Measurements from ENCODE around the gene FAM98B. TPM values are rescaled to one million over a fixed set of nuclear protein-coding genes. Genes with fewer than 3 reads are reported as not detected.

Gene FAM98B
- total and polyA plus RNA-seq, 2 donors from 2014 or later: 12.9 to 17.2 TPM

- no peak overlapping the region for H3K4me3 ChIP-seq (ENCODE audit: low read length in 3 of 3)
- no peak overlapping the region for H3K27ac ChIP-seq (ENCODE audit: low read depth in 2 of 2, low read length in 2 of 2)
- no peak for DNase-seq
- no peaks in the 10 kb centered on the region for H3K36me3 ChIP-seq (ENCODE audit: control insufficient read depth in 2 of 3, insufficient read depth in 3 of 3, low read length in 3 of 3)
- H3K27me3 ChIP-seq (ENCODE audit: control insufficient read depth, insufficient read depth, low read length): no peaks in the 10 kb centered on the region
- no peaks in the 10 kb centered on the region for H3K4me1 ChIP-seq (ENCODE audit: control insufficient read depth in 2 of 3, insufficient read depth in 2 of 3, low read depth in 1 of 3, low read length in 3 of 3)
- no peak for TF ChIP-seq CTCF (IDR thresholded peaks at IDR 0.05; ENCODE audit: borderline replicate concordance, extremely low read depth, insufficient read depth)
- intact Hi-C loops (cut with DNase I): no loop called here
- H3K9me3 ChIP-seq (ENCODE audit: control insufficient read depth in 2 of 3, insufficient read depth in 1 of 3, low read length in 3 of 3): no peaks in the 10 kb centered on the region
- no peak for FAIRE-seq
- no peak overlapping the region for H3K9ac ChIP-seq (ENCODE audit: low read length in 3 of 3)
Observed at GRCh38 chr15:38526158-38526557, 72.2 kb downstream of the FAM98B start.

GRCh38 chr15:38528294-38528693 is 74.4 kb downstream of the FAM98B start:
- Histone ChIP-seq H3K9ac (ENCODE audit: low read length in 3 of 3) (no peak overlapping the region), H3K4me3 (ENCODE audit: low read length in 3 of 3) (no peak overlapping the region), H3K27ac (ENCODE audit: low read depth in 2 of 2, low read length in 2 of 2) (no peak overlapping the region), H3K36me3 (ENCODE audit: control insufficient read depth in 2 of 3, insufficient read depth in 3 of 3, low read length in 3 of 3) (no peaks in the 10 kb centered on the region), H3K9me3 (ENCODE audit: control insufficient read depth in 2 of 3, insufficient read depth in 1 of 3, low read length in 3 of 3) (no peaks in the 10 kb centered on the region), H3K4me1 (ENCODE audit: control insufficient read depth in 2 of 3, insufficient read depth in 2 of 3, low read depth in 1 of 3, low read length in 3 of 3) (no peaks in the 10 kb centered on the region), H3K27me3 (ENCODE audit: control insufficient read depth, insufficient read depth, low read length) (no peaks in the 10 kb centered on the region)
- intact Hi-C loops (cut with DNase I): no loop called here
- TF ChIP-seq CTCF (IDR thresholded peaks at IDR 0.05; ENCODE audit: borderline replicate concordance, extremely low read depth, insufficient read depth): no peak
- FAIRE-seq (no peak), DNase-seq (no peak)

GRCh38 chr15:38530113-38530512 is 76.2 kb downstream of the FAM98B start:
- TF ChIP-seq CTCF (IDR thresholded peaks at IDR 0.05; ENCODE audit: borderline replicate concordance, extremely low read depth, insufficient read depth): no peak
- intact Hi-C loops (cut with DNase I): no loop called here
- H3K4me1 ChIP-seq (ENCODE audit: control insufficient read depth in 2 of 3, insufficient read depth in 2 of 3, low read depth in 1 of 3, low read length in 3 of 3): peaks cover 0 to 2% (median 2%) of the 10 kb centered on the region in 3 donors
- no peak overlapping the region for H3K27ac ChIP-seq (ENCODE audit: low read depth in 2 of 2, low read length in 2 of 2)
- H3K27me3 ChIP-seq (ENCODE audit: control insufficient read depth, insufficient read depth, low read length): no peaks in the 10 kb centered on the region
- no peaks in the 10 kb centered on the region for H3K36me3 ChIP-seq (ENCODE audit: control insufficient read depth in 2 of 3, insufficient read depth in 3 of 3, low read length in 3 of 3)
- H3K9me3 ChIP-seq (ENCODE audit: control insufficient read depth in 2 of 3, insufficient read depth in 1 of 3, low read length in 3 of 3): no peaks in the 10 kb centered on the region
- no peak for FAIRE-seq
- DNase-seq: no peak
- no peak overlapping the region for H3K4me3 ChIP-seq (ENCODE audit: low read length in 3 of 3)
- no peak overlapping the region for H3K9ac ChIP-seq (ENCODE audit: low read length in 3 of 3)

- no peak overlapping the region for H3K9ac ChIP-seq (ENCODE audit: low read length in 3 of 3)
- intact Hi-C loops (cut with DNase I): no loop called here
- no peaks in the 10 kb centered on the region for H3K27me3 ChIP-seq (ENCODE audit: control insufficient read depth, insufficient read depth, low read length)
- H3K9me3 ChIP-seq (ENCODE audit: control insufficient read depth in 2 of 3, insufficient read depth in 1 of 3, low read length in 3 of 3): no peaks in the 10 kb centered on the region
- no peaks in the 10 kb centered on the region for H3K36me3 ChIP-seq (ENCODE audit: control insufficient read depth in 2 of 3, insufficient read depth in 3 of 3, low read length in 3 of 3)
- TF ChIP-seq CTCF (IDR thresholded peaks at IDR 0.05; ENCODE audit: borderline replicate concordance, extremely low read depth, insufficient read depth): no peak
- H3K4me1 ChIP-seq (ENCODE audit: control insufficient read depth in 2 of 3, insufficient read depth in 2 of 3, low read depth in 1 of 3, low read length in 3 of 3): peaks cover 0 to 12% (median 6%) of the 10 kb centered on the region in 3 donors
- DNase-seq (no peak), FAIRE-seq (no peak)
- H3K27ac ChIP-seq (ENCODE audit: low read depth in 2 of 2, low read length in 2 of 2): peak overlapping the region; percentile 15 to 54
- no peak overlapping the region for H3K4me3 ChIP-seq (ENCODE audit: low read length in 3 of 3)
Observed at GRCh38 chr15:38531509-38531908, 77.6 kb downstream of the FAM98B start.
